Upper lobe of right lung (tissue), 1 donor: ENCODE results near the gene ASTE1. TPM values are rescaled to one million over a fixed set of nuclear protein-coding genes. Genes with fewer than 3 reads are reported as not detected.

Experiments
- ATAC-seq: fragments of 200-7000 bp; cut with Tn5 transposase; one replicate; pipeline ENCODE4 v1.9.1; 2020; ENCODE audit warnings: mild to moderate bottlenecking, moderate library complexity
- DNase-seq: peaks from one replicate; pipeline ENCODE4 v3.0.0-alpha.2; 2020
- H3K27ac ChIP-seq: fragments of 200-600 bp; one replicate; pipeline ENCODE4 v1.8.0; 2022
- H3K27me3 ChIP-seq: fragments of 200-600 bp; one replicate; pipeline ENCODE4 v1.8.0; 2022; ENCODE audit warnings: mild to moderate bottlenecking
- H3K36me3 ChIP-seq: fragments of 200-600 bp; one replicate; pipeline ENCODE4 v1.8.0; 2022
- H3K4me1 ChIP-seq: fragments of 200-600 bp; one replicate; pipeline ENCODE4 v1.8.0; 2022
- H3K4me3 ChIP-seq: fragments of 200-600 bp; one replicate; pipeline ENCODE4 v1.8.0; 2022; ENCODE audit warnings: mild to moderate bottlenecking
- H3K9me3 ChIP-seq: fragments of 200-600 bp; one replicate; pipeline ENCODE4 v1.8.0; 2022
- intact Hi-C: fragments of 100-400 bp; cut with DNase I; formaldehyde crosslinking; loops from one replicate; pipeline ENCODE4 v1.11.0; 2022
- total RNA-seq: library from RNA; stranded (reverse); fragmentation: NEBNext Ultra II Directional; extraction: Animal tissue kit (Norgen Biotek cat#: 25700); gene quantifications from one replicate; pipeline ENCODE4 v1.2.1, GENCODE V29; 2021
- TF ChIP-seq, protein P1 (sequence below): fragments of 200-600 bp; IDR thresholded peaks from one replicate; pipeline ENCODE4 v1.8.0; 2022; ENCODE audit warnings: antibody characterized with exemption
- donor health status: DM: no; HTN: yes; CAD: no; lungs with severe emphysema.

Gene ASTE1
- total RNA-seq, 1 donor from 2014 or later: 8.8 TPM

DNA sequence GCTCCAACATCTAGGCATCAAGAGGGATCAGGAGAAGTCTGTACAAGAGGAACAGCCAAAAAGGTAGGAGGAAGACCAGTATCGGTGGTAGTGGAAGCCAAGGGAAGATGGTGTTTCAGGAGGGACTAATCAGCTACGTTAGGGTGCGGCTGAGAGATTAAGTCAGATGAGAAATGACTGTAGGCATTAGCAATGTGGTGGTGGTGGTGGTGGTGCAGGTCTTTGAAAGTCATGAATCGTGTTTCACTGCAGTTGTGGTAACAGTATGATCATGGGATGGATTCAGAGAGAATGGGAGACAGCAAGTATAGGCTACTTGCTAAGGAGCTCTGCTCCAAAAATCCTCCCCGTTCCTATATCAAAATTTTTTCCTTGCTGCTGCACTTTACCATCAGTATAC lies 35.5 kb downstream of the ASTE1 start:
- H3K36me3 ChIP-seq: peaks cover 33% of the 10 kb centered on the region
- no peak for DNase-seq
- H3K27me3 ChIP-seq: no peaks in the 10 kb centered on the region
- no peak overlapping the region for H3K27ac ChIP-seq
- no peaks in the 10 kb centered on the region for H3K4me1 ChIP-seq
- no peak overlapping the region for H3K4me3 ChIP-seq
- intact Hi-C loops: no loop called here
- ATAC-seq: no peak
- H3K9me3 ChIP-seq: no peaks in the 10 kb centered on the region
- TF ChIP-seq, protein P1, sequence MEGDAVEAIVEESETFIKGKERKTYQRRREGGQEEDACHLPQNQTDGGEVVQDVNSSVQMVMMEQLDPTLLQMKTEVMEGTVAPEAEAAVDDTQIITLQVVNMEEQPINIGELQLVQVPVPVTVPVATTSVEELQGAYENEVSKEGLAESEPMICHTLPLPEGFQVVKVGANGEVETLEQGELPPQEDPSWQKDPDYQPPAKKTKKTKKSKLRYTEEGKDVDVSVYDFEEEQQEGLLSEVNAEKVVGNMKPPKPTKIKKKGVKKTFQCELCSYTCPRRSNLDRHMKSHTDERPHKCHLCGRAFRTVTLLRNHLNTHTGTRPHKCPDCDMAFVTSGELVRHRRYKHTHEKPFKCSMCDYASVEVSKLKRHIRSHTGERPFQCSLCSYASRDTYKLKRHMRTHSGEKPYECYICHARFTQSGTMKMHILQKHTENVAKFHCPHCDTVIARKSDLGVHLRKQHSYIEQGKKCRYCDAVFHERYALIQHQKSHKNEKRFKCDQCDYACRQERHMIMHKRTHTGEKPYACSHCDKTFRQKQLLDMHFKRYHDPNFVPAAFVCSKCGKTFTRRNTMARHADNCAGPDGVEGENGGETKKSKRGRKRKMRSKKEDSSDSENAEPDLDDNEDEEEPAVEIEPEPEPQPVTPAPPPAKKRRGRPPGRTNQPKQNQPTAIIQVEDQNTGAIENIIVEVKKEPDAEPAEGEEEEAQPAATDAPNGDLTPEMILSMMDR: no peak

DNA sequence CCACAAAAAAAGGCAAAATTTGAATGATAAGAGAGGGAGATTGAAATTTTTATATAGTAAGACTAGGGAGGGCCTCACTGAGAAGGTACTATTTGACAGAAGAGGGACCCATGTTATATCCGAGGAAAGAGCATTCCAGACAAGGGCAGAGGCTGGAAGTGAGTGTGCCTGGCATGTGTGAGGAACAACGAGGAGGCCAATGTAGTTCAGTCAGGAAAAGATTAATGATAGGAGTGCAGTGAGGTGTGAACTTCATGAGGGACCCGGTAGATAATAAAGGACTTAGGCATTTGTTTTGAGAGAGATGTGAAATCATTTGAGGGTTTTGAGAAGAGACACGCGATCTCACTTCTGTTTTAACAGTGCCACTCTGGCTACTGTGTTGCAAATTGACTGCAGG lies 36.3 kb downstream of the ASTE1 start:
- no peak overlapping the region for H3K27ac ChIP-seq
- DNase-seq (no peak), ATAC-seq (no peak)
- no peaks in the 10 kb centered on the region for H3K4me1 ChIP-seq
- H3K36me3 ChIP-seq: peaks cover 28% of the 10 kb centered on the region
- TF ChIP-seq, protein P1: no peak
- H3K27me3 ChIP-seq: no peaks in the 10 kb centered on the region
- H3K4me3 ChIP-seq: no peak overlapping the region
- intact Hi-C loops: no loop called here
- H3K9me3 ChIP-seq: no peaks in the 10 kb centered on the region

DNA sequence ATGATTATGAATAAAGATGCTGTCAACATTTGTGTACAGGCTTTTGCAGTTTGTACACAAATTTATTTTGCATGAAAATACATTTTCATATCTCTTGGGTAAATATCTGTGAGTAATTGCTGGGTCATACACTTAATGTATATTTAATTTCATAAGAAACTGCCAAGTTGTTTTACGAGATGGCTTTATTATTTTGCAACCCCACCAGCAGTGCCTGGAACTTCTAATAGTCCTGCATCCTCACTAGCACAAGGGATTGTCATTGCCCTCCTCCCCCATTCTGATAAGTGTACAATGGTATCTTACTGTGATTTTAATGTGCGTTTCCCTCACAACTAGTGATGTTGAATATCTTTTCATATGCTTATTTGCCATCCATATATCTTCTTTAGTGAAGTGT lies 45.2 kb downstream of the ASTE1 start:
- no peak for DNase-seq
- Histone ChIP-seq H3K36me3 (peaks cover 34% of the 10 kb centered on the region), H3K27me3 (no peaks in the 10 kb centered on the region), H3K4me3 (no peak overlapping the region), H3K9me3 (no peaks in the 10 kb centered on the region), H3K27ac (no peak overlapping the region), H3K4me1 (no peaks in the 10 kb centered on the region)
- no peak for ATAC-seq
- intact Hi-C loops: no loop called here
- TF ChIP-seq, protein P1: no peak

DNA sequence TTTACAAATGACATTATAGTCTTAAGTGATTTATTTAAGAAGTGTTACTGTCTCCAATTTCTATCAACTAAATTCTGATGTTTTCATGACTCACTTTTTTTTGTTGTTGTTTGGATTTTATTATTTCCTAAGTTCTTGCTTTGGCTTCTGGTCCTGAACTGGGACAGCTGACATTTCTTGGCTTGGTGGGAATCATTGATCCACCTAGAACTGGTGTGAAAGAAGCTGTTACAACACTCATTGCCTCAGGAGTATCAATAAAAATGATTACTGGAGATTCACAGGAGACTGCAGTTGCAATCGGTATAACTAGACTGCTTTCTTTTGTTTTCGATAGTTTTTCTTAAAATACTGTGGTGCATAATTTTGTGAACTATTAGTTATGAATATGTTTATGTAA lies 47.5 kb downstream of the ASTE1 start:
- Histone ChIP-seq H3K4me3 (no peak overlapping the region), H3K27ac (no peak overlapping the region), H3K9me3 (no peaks in the 10 kb centered on the region), H3K4me1 (no peaks in the 10 kb centered on the region), H3K36me3 (peaks cover 47% of the 10 kb centered on the region), H3K27me3 (no peaks in the 10 kb centered on the region)
- DNase-seq (no peak), ATAC-seq (no peak)
- intact Hi-C loops: no loop called here
- TF ChIP-seq, protein P1: no peak

GRCh38 chr3:130976706-130977105 lies 49.9 kb downstream of the ASTE1 start:
- no peaks in the 10 kb centered on the region for H3K4me1 ChIP-seq
- H3K27me3 ChIP-seq: no peaks in the 10 kb centered on the region
- TF ChIP-seq, protein P1: no peak
- peaks cover 51% of the 10 kb centered on the region for H3K36me3 ChIP-seq
- no peak overlapping the region for H3K4me3 ChIP-seq
- H3K9me3 ChIP-seq: no peaks in the 10 kb centered on the region
- intact Hi-C loops: no loop called here
- ATAC-seq (no peak), DNase-seq (no peak)
- H3K27ac ChIP-seq: no peak overlapping the region

- Histone ChIP-seq H3K9me3 (no peaks in the 10 kb centered on the region), H3K27ac (no peak overlapping the region), H3K27me3 (no peaks in the 10 kb centered on the region), H3K36me3 (peaks cover 50% of the 10 kb centered on the region), H3K4me1 (no peaks in the 10 kb centered on the region), H3K4me3 (no peak overlapping the region)
- ATAC-seq: no peak
- DNase-seq: no peak
- intact Hi-C loops: no loop called here
- TF ChIP-seq, protein P1: no peak
These were observed 51.4 kb downstream of the ASTE1 start for GRCh38 chr3:130975251-130975650.
